Measurements from ENCODE around the gene MNAT1.

The MNAT1 gene

DNA sequence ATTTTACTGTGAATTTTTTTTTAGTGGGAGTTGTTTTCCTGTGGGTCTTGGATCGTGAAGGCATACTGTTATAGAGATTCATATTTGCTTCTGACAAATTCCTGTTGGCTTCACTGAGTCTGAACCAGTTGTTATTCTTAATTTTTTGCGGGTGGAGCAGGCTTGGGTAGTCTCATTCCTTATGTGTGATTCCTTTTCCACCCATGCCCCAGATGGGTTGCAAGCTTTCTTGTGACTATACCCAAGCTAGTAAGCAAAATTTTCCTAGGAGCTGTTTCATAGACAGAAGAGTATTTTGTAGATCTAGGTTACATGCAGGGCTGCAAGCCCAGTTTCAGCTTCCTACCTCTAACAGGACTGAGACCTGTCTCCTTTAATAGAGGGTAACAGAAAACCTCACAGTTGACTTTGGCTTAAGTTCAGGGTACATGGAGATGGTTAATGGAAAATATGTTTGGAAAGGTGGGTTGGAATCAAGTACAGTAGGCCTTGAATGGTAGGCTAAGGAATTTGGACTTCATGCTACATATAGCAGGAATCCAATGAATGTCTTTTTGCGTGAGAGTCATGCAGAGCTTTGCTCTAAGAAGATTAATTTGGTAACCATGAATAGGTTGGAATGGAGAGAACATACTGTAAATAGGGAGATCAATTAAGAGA is 217.3 kb downstream of the MNAT1 start:
- Histone ChIP-seq H3K36me3 (ENCODE audit: insufficient read depth, low read depth, low read length) (no peaks in the 10 kb centered on the region), H3K4me1 (ENCODE audit: insufficient read depth, low read length) (no peaks in the 10 kb centered on the region), H3K27me3 (ENCODE audit: insufficient read depth, low read length) (no peaks in the 10 kb centered on the region), H3K27ac (ENCODE audit: low read length) (no peak overlapping the region), H3K9ac (ENCODE audit: low read depth, low read length) (no peak overlapping the region), H3K9me3 (ENCODE audit: insufficient read depth, low read depth, low read length) (peaks cover 11% of the 10 kb centered on the region), H3K4me3 (ENCODE audit: low read length) (no peak overlapping the region)

- no peaks in the 10 kb centered on the region for H3K27me3 ChIP-seq (ENCODE audit: insufficient read depth, low read length)
- no peaks in the 10 kb centered on the region for H3K36me3 ChIP-seq (ENCODE audit: insufficient read depth, low read depth, low read length)
- no peaks in the 10 kb centered on the region for H3K4me1 ChIP-seq (ENCODE audit: insufficient read depth, low read length)
- H3K9ac ChIP-seq (ENCODE audit: low read depth, low read length) = no peak overlapping the region
- no peak overlapping the region for H3K27ac ChIP-seq (ENCODE audit: low read length)
- H3K4me3 ChIP-seq (ENCODE audit: low read length) = no peak overlapping the region
- peaks cover 22% of the 10 kb centered on the region for H3K9me3 ChIP-seq (ENCODE audit: insufficient read depth, low read depth, low read length)
Measured at GRCh38 chr14:60956202-60956601, 221.6 kb downstream of the MNAT1 start.

DNA sequence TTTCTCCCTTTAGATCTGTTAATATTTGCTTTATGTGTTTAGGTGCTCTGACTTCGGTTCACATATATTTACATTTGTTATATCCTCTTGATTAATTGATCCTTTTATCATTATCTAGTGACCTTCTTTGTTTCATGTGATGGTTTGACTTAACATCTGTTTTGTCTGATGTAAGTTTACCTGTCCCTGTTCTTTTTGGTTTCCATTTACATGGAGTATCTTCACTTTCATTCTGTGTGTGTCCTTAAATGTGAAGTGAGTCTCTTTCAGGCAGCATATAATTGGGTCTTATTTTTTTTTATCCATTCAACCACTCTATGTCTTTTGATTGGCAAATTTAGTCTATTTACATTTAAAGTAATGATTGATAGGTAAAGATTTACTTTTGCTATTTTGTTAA is 222.1 kb downstream of the MNAT1 start:
- H3K4me3 ChIP-seq (ENCODE audit: low read length) = no peak overlapping the region
- H3K27ac ChIP-seq (ENCODE audit: low read length) = no peak overlapping the region
- H3K4me1 ChIP-seq (ENCODE audit: insufficient read depth, low read length) = no peaks in the 10 kb centered on the region
- H3K36me3 ChIP-seq (ENCODE audit: insufficient read depth, low read depth, low read length) = no peaks in the 10 kb centered on the region
- H3K9ac ChIP-seq (ENCODE audit: low read depth, low read length) = no peak overlapping the region
- peaks cover 22% of the 10 kb centered on the region for H3K9me3 ChIP-seq (ENCODE audit: insufficient read depth, low read depth, low read length)
- no peaks in the 10 kb centered on the region for H3K27me3 ChIP-seq (ENCODE audit: insufficient read depth, low read length)

GRCh38 chr14:60958146-60958545 is 223.6 kb downstream of the MNAT1 start:
- Histone ChIP-seq H3K27me3 (ENCODE audit: insufficient read depth, low read length) (no peaks in the 10 kb centered on the region), H3K36me3 (ENCODE audit: insufficient read depth, low read depth, low read length) (no peaks in the 10 kb centered on the region), H3K27ac (ENCODE audit: low read length) (no peak overlapping the region), H3K4me3 (ENCODE audit: low read length) (no peak overlapping the region), H3K9ac (ENCODE audit: low read depth, low read length) (no peak overlapping the region), H3K4me1 (ENCODE audit: insufficient read depth, low read length) (no peaks in the 10 kb centered on the region), H3K9me3 (ENCODE audit: insufficient read depth, low read depth, low read length) (peaks cover 22% of the 10 kb centered on the region)

DNA sequence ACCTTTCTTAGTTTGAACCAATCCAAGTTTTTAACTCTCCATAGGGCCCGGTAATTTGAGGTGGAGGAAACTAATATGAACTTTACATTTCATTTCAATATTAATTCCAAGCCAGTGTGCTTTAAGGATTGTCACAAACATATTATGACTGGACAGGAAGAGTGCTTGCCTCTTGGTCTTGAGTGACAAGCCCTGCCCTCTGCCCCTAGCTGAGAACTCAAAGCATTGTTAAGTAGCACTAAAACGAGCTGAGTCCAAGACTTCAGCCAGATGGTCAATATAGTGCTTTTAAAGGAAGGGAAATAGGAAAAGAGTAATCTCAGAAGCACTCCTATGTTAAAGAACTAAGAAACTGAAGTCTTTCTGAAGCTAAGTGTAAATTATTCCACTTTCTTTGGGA is 229.2 kb downstream of the MNAT1 start:
- H3K27ac ChIP-seq (ENCODE audit: low read length) = no peak overlapping the region
- H3K9me3 ChIP-seq (ENCODE audit: insufficient read depth, low read depth, low read length) = no peaks in the 10 kb centered on the region
- no peaks in the 10 kb centered on the region for H3K27me3 ChIP-seq (ENCODE audit: insufficient read depth, low read length)
- no peak overlapping the region for H3K4me3 ChIP-seq (ENCODE audit: low read length)
- H3K9ac ChIP-seq (ENCODE audit: low read depth, low read length) = no peak overlapping the region
- H3K36me3 ChIP-seq (ENCODE audit: insufficient read depth, low read depth, low read length) = no peaks in the 10 kb centered on the region
- peaks cover 3% of the 10 kb centered on the region; the same call in 1 of the 2 replicates for H3K4me1 ChIP-seq (ENCODE audit: insufficient read depth, low read length)

DNA sequence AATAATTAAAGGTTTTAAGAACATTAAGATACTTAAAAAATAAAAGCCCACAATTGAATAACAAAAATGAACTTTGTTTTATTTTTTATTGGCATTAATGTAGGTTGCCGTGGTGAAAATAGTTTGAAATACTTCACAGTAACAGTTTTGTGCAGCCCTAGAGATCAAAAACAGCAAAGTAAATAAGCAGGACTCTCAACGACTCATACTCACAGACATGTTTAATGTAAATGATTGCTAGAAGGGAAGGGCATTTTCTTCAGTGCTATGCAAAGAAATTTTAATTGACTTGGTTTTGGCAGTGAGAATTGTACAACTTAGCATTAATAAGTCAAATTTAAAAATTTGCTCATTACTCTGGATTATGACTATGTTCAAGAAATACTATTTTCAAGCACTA is 230.3 kb downstream of the MNAT1 start:
- Histone ChIP-seq H3K4me1 (ENCODE audit: insufficient read depth, low read length) (peaks cover 3% of the 10 kb centered on the region; the same call in 1 of the 2 replicates), H3K4me3 (ENCODE audit: low read length) (no peak overlapping the region), H3K9me3 (ENCODE audit: insufficient read depth, low read depth, low read length) (no peaks in the 10 kb centered on the region), H3K36me3 (ENCODE audit: insufficient read depth, low read depth, low read length) (no peaks in the 10 kb centered on the region), H3K27me3 (ENCODE audit: insufficient read depth, low read length) (no peaks in the 10 kb centered on the region), H3K27ac (ENCODE audit: low read length) (no peak overlapping the region), H3K9ac (ENCODE audit: low read depth, low read length) (no peak overlapping the region)

GRCh38 chr14:60965402-60965801 is 230.8 kb downstream of the MNAT1 start:
- Histone ChIP-seq H3K4me1 (ENCODE audit: insufficient read depth, low read length) (peaks cover 3% of the 10 kb centered on the region; the same call in 1 of the 2 replicates), H3K9ac (ENCODE audit: low read depth, low read length) (no peak overlapping the region)

DNA sequence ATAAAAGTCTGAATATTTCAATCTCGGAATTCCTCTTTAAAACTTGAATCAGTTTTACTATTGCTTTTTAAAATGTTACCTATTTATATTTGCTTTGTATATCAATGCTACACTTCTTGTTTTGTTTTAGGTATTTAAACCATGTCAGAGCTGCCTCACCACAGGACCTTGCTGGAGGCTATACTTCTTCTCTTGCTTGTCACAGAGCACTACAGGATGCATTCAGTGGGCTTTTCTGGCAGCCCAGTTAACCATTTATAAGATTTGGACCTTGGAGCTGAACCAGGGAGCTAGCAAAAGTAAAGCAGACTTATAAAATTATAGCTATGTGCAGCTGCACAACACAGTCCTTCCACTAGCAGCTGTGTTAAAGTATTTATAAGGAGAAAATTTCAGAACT is 233.5 kb downstream of the MNAT1 start:
- Histone ChIP-seq H3K9ac (ENCODE audit: low read depth, low read length) (no peak overlapping the region), H3K4me3 (ENCODE audit: low read length) (no peak overlapping the region), H3K4me1 (ENCODE audit: insufficient read depth, low read length) (peaks cover 3% of the 10 kb centered on the region; the same call in 1 of the 2 replicates), H3K36me3 (ENCODE audit: insufficient read depth, low read depth, low read length) (peaks cover 3% of the 10 kb centered on the region; the same call in 1 of the 2 replicates), H3K27me3 (ENCODE audit: insufficient read depth, low read length) (no peaks in the 10 kb centered on the region), H3K9me3 (ENCODE audit: insufficient read depth, low read depth, low read length) (no peaks in the 10 kb centered on the region), H3K27ac (ENCODE audit: low read length) (no peak overlapping the region)

More at GRCh38 chr14:60965402-60965801, 230.8 kb downstream of the MNAT1 start:
- H3K4me3 ChIP-seq (ENCODE audit: low read length) = no peak overlapping the region
- H3K36me3 ChIP-seq (ENCODE audit: insufficient read depth, low read depth, low read length) = no peaks in the 10 kb centered on the region
- H3K27me3 ChIP-seq (ENCODE audit: insufficient read depth, low read length) = no peaks in the 10 kb centered on the region
- H3K9me3 ChIP-seq (ENCODE audit: insufficient read depth, low read depth, low read length) = no peaks in the 10 kb centered on the region
- no peak overlapping the region for H3K27ac ChIP-seq (ENCODE audit: low read length)

DNA sequence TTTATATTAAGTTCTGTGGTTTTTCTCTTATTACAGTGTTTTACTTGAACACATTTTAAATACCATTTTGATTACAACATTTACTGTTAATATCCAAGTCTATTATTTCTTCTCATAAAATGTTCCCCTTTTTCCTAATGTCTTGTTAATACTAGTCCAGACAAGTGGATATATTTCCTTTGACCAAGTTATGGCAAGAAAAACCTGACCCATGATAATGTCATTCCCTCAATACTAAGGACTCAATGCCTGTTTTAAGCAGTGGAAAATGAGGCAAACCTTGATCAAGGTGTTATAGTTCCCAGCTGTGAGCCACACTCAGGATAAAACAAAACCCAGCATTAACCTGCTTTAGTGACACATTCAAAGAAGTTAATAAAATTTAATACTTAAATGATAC is 234.1 kb downstream of the MNAT1 start:
- no peak overlapping the region for H3K9ac ChIP-seq (ENCODE audit: low read depth, low read length)
- peaks cover 3% of the 10 kb centered on the region; the same call in 1 of the 2 replicates for H3K4me1 ChIP-seq (ENCODE audit: insufficient read depth, low read length)
- no peak overlapping the region for H3K4me3 ChIP-seq (ENCODE audit: low read length)
- H3K27me3 ChIP-seq (ENCODE audit: insufficient read depth, low read length) = no peaks in the 10 kb centered on the region
- H3K36me3 ChIP-seq (ENCODE audit: insufficient read depth, low read depth, low read length) = peaks cover 9% of the 10 kb centered on the region
- no peaks in the 10 kb centered on the region for H3K9me3 ChIP-seq (ENCODE audit: insufficient read depth, low read depth, low read length)
- no peak overlapping the region for H3K27ac ChIP-seq (ENCODE audit: low read length)

DNA sequence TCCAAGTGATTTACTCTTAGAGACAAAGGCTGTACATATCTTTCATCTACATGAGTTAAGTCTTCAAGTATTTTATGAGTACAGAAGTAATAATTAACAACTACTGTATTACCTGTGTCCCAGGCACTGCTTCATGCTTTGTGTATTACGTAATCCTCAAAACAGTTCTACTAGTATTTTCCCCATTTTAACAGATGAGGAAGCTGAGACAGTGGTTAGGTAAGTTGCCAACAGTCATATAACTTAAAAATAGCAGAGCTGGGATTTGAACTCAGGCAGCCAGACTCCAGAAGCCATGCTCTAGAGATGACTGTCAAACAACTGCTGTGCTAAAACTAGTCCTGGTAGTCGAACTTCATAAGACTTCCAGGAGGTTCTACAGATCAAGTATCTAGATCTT is 235.6 kb downstream of the MNAT1 start:
- no peaks in the 10 kb centered on the region for H3K27me3 ChIP-seq (ENCODE audit: insufficient read depth, low read length)
- no peak overlapping the region for H3K4me3 ChIP-seq (ENCODE audit: low read length)
- H3K9me3 ChIP-seq (ENCODE audit: insufficient read depth, low read depth, low read length) = no peaks in the 10 kb centered on the region
- no peaks in the 10 kb centered on the region for H3K4me1 ChIP-seq (ENCODE audit: insufficient read depth, low read length)
- no peak overlapping the region for H3K9ac ChIP-seq (ENCODE audit: low read depth, low read length)
- H3K36me3 ChIP-seq (ENCODE audit: insufficient read depth, low read depth, low read length) = peaks cover 23% of the 10 kb centered on the region
- no peak overlapping the region for H3K27ac ChIP-seq (ENCODE audit: low read length)

DNA sequence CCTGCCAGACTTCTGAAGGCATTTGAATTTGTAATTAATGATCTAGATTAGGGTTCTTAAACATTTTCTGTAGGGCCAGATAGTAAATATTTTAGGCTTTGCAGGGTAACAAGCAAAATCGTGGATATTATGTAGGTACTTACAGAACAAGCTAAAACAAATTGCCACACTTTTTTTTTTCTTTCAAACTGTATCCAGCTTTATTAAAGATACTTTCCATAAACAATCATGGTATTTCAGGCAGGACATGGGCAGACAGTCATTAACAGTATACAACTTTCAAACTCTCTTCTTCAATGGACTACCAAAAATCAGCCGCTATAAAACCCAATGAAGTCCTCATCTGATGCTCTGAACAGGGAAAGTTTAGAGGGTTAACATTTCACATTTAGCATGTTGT is 236.7 kb downstream of the MNAT1 start:
- no peak overlapping the region for H3K27ac ChIP-seq (ENCODE audit: low read length)
- no peaks in the 10 kb centered on the region for H3K27me3 ChIP-seq (ENCODE audit: insufficient read depth, low read length)
- no peaks in the 10 kb centered on the region for H3K9me3 ChIP-seq (ENCODE audit: insufficient read depth, low read depth, low read length)
- H3K4me3 ChIP-seq (ENCODE audit: low read length) = no peak overlapping the region
- H3K4me1 ChIP-seq (ENCODE audit: insufficient read depth, low read length) = no peaks in the 10 kb centered on the region
- peaks cover 34% of the 10 kb centered on the region for H3K36me3 ChIP-seq (ENCODE audit: insufficient read depth, low read depth, low read length)
- H3K9ac ChIP-seq (ENCODE audit: low read depth, low read length) = no peak overlapping the region

- no peak overlapping the region for H3K9ac ChIP-seq (ENCODE audit: low read depth, low read length)
- H3K36me3 ChIP-seq (ENCODE audit: insufficient read depth, low read depth, low read length) = peaks cover 44% of the 10 kb centered on the region
- no peaks in the 10 kb centered on the region for H3K9me3 ChIP-seq (ENCODE audit: insufficient read depth, low read depth, low read length)
- H3K27me3 ChIP-seq (ENCODE audit: insufficient read depth, low read length) = no peaks in the 10 kb centered on the region
- H3K4me3 ChIP-seq (ENCODE audit: low read length) = no peak overlapping the region
- no peak overlapping the region for H3K27ac ChIP-seq (ENCODE audit: low read length)
- H3K4me1 ChIP-seq (ENCODE audit: insufficient read depth, low read length) = no peaks in the 10 kb centered on the region
Measured at GRCh38 chr14:60972295-60972694, 237.7 kb downstream of the MNAT1 start.

Data from iPS-20b (cell line).